GM21390 (cell line): Measurements from ENCODE around the gene HLA-DPB1.

ENCODE experiments used
- ATAC-seq: cut with Tn5 transposase; IDR thresholded peaks from one replicate; pipeline ENCODE4 v1.9.1; 2021; ENCODE audit not compliant: unreplicated experiment

The HLA-DPB1 gene

DNA sequence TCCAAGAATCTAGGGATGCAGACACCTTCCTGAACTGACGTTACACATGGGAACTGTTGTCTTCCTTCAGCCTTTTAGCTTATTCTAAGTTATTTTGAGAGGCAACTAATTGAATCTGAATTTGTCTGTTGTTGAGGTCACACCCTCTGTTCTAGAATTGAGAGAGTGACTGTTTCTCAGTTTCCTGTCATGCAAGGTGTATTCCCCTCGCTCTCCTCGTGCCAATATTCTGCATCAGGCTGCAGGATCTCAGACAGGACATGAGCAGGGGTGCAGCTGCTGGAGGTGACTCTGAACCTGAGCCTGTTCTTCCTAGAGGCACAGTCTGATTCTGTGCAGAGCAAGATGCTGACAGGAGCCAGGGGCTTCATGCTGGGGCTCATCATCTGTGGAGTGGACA is 52.5 kb downstream of the HLA-DPB1 start:
- ATAC-seq: no peak

DNA sequence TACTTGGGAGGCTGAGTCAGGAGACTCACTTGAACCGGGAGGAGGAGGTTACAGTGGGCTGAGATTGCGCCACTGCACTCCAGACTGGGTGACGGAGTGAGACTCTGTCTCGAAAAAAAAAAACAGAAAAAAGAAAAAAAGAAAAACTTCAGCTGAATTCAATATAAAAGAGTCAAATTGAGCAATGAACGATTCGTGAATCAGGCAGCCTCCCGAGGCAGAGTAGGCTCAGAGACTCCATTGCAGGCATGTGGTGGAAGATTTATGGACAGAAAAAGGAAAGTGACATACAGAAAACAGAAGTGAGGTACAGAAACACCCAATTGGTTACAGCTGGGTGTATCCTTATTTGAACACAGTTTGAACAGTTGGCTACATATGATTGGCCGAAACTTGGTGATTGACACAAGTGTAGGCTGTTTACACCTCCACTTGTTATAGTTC is 56.3 kb downstream of the HLA-DPB1 start:
- ATAC-seq: no peak

DNA sequence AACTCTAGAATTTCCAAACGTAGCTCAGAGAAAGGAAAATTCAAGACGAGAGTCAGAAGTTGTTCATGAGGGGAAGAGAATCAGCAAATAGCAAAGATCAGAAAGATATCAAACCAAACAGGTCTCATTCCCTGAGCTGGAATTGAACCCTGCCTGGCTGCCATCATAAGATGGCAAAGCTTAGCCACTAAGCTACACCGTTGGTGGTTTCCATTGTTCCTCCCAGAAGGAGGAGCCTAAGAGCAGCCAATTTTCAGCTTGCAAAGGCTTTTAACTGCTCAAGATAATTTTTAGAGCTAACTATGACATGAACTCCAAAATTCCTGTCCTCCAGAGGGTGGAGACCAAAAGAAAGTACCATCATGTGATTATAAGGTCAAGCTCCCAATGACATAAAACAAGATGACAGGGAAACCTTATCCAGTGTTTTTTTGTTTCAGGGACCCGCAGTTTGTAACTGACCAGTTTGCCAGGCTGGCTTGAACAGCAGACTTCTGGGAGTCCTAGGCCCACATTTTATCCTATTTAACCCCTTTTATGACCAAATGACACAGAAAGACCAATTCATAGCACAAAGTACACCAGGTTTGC is 60.6 kb downstream of the HLA-DPB1 start:
- ATAC-seq: no peak
